ENCODE data around the gene DGCR2.

- TF ChIP-seq FOSL1 (IDR thresholded peaks at IDR 0.05; ENCODE audit: low read depth) (no peak), EGR1 (IDR thresholded peaks at IDR 0.05; ENCODE audit: low read depth) (no peak), POLR2A (IDR thresholded peaks at IDR 0.05; ENCODE audit: borderline replicate concordance, extremely low read depth, insufficient read depth, insufficient read length) (no peak), SP1 (IDR thresholded peaks at IDR 0.05; ENCODE audit: low read depth) (no peak), JUND (IDR thresholded peaks at IDR 0.05) (no peak), YY1 (IDR thresholded peaks at IDR 0.05; ENCODE audit: extremely low read depth, insufficient replicate concordance, low read depth, low read length) (no peak)
- TF ChIP-seq, protein P1, sequence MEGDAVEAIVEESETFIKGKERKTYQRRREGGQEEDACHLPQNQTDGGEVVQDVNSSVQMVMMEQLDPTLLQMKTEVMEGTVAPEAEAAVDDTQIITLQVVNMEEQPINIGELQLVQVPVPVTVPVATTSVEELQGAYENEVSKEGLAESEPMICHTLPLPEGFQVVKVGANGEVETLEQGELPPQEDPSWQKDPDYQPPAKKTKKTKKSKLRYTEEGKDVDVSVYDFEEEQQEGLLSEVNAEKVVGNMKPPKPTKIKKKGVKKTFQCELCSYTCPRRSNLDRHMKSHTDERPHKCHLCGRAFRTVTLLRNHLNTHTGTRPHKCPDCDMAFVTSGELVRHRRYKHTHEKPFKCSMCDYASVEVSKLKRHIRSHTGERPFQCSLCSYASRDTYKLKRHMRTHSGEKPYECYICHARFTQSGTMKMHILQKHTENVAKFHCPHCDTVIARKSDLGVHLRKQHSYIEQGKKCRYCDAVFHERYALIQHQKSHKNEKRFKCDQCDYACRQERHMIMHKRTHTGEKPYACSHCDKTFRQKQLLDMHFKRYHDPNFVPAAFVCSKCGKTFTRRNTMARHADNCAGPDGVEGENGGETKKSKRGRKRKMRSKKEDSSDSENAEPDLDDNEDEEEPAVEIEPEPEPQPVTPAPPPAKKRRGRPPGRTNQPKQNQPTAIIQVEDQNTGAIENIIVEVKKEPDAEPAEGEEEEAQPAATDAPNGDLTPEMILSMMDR (IDR thresholded peaks at IDR 0.05 in 2 of 3, conservative IDR thresholded peaks at IDR 0.05 in 1 of 3; ENCODE audit: borderline replicate concordance in 1 of 3, insufficient read depth in 1 of 3, low read depth in 2 of 3, low read length in 2 of 3), result no peak
Observed at GRCh38 chr22:19051381-19052072, 70.7 kb downstream of the DGCR2 start.
